Activated CD8-positive, alpha-beta memory T cell treated with anti-CD3 and anti-CD28 coated beads for 48 hours (primary cell): ENCODE results near the gene CRISP2.
"Not testable (repeated sequence)": the region's sequence is repeated elsewhere in the genome, so short reads cannot be mapped to it uniquely, and the experiment has no call there.

Experiments used
- DNase-seq, 3 experiments: peaks; one replicate each; pipeline ENCODE4 v3.0.0-alpha.2; 2020; ENCODE audit warnings: low read depth in 2 of 3, low spot score in 2 of 3

The CRISP2 gene, protein sequence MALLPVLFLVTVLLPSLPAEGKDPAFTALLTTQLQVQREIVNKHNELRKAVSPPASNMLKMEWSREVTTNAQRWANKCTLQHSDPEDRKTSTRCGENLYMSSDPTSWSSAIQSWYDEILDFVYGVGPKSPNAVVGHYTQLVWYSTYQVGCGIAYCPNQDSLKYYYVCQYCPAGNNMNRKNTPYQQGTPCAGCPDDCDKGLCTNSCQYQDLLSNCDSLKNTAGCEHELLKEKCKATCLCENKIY

DNA sequence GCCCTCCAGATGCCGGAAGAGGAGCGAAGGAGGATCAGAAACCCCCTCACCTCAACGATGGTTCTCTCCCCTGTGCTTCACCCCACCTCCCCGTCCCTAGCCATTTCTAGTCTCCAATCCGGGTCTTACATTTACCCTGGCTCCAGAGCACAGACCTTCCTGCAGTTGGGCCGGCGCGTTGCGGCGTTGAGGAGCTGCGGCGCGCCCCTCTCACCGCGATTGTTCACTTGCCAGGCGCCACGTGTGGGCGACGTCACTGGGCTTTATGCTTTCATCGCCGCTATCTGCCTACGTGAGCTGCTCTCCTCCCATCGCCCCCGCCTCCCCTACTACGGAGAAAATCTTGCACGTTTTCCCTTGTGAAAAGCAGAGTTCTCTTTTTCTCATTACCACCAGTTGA lies at the start of gene CRISP2:
CRISP2 (minus strand) TSS at position 198 of the 400 bp plus-strand sequence. CDS start 4,347 bp downstream, outside the sequence.
- no peak for DNase-seq

- no peak for DNase-seq
Measured at GRCh38 chr6:49744259-49744658, 30.9 kb upstream of the CRISP2 start, which contains the start of gene CRISP3. Gene CRISP3 (minus strand): TSS chr6:49744388. CDS start chr6:49744367, 21 bp downstream.

GRCh38 chr6:49743429-49743828 lies 30.1 kb upstream of the CRISP2 start:
- DNase-seq = no peak

DNA sequence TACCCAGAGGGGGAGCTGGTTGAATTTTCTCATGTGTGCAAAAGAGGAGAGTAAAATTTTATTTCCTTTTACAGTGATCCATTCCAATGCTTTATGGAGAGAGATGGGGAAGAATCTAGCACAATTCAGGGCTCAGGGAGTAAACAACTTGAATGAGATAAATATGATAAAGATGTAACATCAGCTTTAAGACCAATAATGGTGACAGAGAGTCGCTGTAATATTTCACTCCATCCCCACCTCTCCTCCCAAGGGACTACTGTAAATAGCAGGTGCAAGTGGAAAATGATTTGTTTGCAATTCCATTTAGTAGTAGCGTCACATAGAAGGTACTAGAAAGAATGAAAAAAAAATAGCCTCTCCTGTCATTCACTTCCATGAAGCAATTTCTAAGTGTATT lies 26.1 kb upstream of the CRISP2 start:
- DNase-seq = no peak

- DNase-seq = no peak
Measured at GRCh38 chr6:49736017-49736508, 22.7 kb upstream of the CRISP2 start.

GRCh38 chr6:49733680-49734079 lies 20.3 kb upstream of the CRISP2 start:
- no peak for DNase-seq

- no peak for DNase-seq
Measured at GRCh38 chr6:49732781-49733180, 19.4 kb upstream of the CRISP2 start.

DNA sequence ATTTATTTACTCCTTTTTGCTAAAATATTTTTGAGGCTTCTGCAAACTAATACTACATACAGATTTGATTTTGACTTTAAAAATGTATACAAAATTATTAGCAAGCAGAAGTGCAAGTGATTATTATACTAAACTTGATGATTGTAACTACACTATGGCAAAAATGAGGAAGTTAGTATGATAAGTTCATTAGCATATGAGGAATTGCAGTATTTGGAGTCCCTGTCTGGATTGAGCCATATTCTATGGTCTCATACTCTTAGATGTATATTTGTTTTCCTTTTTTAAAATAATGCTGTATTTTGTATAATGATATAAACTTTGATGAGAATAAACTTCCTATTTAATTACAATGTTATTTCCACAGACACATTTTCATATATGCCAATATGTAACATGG lies 16.9 kb upstream of the CRISP2 start:
- DNase-seq = no peak

- DNase-seq = not testable (repeated sequence)
Measured at GRCh38 chr6:49723917-49724316, 10.6 kb upstream of the CRISP2 start.

DNA sequence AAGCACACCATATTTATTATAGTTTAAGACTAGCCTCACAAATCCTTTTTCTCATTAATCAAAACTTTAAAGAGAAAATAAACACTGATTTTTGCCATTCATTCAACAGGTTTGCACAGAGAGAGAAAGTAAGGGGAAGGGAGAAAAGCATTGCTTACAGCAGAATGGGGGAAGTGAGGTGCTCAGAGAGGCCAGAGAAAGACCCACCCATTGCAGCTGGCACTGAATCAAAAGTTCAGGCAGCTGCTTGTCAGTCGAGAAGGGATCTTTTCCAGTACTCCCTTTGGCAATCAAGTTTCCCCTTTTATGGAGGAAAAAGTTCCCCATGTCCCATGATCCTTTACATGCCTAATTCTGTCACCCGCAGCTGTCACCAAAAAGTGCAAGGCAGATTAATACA lies 8.0 kb upstream of the CRISP2 start:
- DNase-seq = no peak

GRCh38 chr6:49720372-49720771 lies 7.0 kb upstream of the CRISP2 start:
- DNase-seq = no peak

GRCh38 chr6:49698478-49698877 lies 14.9 kb downstream of the CRISP2 start:
- no peak for DNase-seq

DNA sequence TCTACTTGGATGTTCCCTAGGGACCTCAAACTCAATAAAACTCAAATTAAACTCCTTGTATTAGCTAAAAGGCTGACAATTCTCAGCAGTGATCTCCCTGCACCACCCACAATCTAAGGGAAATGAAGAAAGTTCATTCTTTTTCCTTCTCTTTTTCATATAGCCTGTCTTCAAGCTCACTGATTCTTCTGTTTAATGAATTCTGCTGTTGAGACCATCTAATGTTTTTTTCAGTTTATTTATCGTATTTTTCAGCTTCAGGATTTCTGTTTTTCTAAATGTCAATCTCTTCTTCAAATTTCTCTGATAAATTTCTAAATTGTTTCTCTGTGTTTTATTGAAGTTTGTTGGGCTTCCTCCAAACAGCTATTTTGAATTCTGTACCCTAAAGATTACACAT lies 19.8 kb downstream of the CRISP2 start:
- DNase-seq = no peak

DNA sequence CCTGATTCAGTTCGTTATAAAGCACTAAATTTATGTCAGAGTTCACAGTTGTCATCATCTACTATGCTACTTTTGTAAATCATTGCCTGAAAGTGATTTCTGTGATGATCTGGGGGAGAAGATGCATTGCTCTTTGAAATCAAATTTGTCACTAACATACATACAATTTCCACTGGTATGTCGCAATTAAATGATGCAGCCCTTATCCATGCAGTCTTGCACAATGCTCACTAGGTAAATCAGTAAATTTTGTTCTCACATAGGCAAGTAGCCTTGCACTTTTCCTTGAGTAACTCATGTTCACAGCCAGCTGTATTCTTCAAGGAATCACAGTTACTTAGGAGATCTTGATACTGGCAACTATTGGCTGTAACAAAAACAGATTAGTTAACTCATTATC lies 20.8 kb downstream of the CRISP2 start:
- no peak for DNase-seq

GRCh38 chr6:49676671-49677281 lies 36.6 kb downstream of the CRISP2 start:
- no peak for DNase-seq

DNA sequence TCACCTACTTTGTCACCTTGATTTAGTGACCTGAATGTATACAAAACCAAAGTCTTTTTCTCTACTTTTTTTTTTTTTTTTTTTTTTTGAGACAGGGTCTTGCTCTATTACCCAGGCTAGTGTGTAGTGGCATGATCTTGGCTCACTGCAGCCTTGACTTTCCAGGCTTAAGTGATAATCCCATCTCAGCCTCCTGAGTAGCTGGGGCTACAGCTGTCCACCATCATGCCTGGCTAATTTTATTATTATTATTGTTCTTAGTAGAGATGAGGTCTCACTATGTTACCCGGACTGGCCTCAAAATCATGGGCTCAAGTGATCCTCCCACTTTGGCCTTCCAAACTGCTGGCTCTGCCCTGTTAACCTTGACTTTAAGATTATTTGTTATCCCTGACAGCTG lies 37.5 kb downstream of the CRISP2 start:
- no peak for DNase-seq

- no peak for DNase-seq
Measured at GRCh38 chr6:49668083-49668511, 45.2 kb downstream of the CRISP2 start.

GRCh38 chr6:49666930-49667757 lies 46.2 kb downstream of the CRISP2 start:
- DNase-seq = no peak

GRCh38 chr6:49666480-49666879 lies 46.9 kb downstream of the CRISP2 start:
- DNase-seq = no peak

GRCh38 chr6:49664817-49665216 lies 48.5 kb downstream of the CRISP2 start:
- DNase-seq = no peak

DNA sequence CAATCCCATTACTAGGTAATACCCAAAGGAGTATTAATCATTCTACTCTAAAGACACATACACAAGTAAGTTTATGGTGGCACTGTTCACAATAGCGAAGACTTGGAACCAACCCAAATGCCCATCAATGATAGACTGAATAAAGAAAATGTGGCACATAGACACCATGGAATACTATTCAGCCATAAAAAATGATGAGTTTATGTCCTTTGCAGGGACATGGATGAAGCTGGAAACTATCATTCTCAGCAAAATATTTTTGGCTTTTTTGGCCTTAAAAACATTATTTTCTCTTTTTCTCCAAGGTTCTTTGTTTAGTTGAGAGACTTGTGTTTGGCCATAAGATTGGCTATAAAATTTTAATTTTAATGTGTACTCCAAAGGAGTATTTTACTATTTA lies 49.3 kb downstream of the CRISP2 start:
- not testable (repeated sequence) for DNase-seq

DNA sequence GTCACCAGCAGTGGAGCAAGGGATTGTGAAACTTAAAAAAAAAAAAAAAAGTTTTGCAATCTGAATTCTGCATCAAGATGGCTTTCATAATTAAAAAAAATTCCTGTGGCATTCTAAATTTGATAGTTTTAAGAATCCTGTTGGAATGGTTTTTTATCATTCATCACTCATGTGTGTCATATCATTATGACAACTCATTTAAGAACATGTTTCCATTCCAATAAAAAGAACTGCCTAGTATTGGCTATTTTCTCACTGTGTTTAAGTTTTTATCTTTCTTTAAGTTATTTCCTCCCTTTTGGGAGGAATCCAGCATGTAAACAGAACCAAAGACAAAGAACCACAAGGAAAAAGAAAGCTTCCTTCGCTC lies 50.5 kb downstream of the CRISP2 start:
- DNase-seq = no peak
